ENCODE measurements around the gene USP49.

DNA sequence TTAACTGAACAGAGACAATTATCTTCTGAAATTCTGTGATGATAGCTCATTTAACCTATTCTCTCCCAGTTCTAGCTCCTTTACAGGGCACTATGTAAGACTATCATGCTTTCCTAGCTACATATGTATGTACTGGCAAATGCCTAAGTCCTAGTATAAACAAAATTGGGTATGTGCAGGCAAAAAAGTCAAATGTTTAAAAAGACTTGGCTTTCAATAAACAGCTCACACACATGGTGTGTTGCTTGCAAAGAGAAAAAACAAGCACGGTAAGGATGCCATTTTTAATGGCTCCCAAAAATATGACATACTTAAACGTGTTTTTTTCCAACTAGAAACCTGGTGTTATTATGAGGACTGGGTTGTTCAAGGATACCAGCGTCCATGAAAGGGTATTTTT lies 62.9 kb downstream of the USP49 start:
- no peak for TF ChIP-seq CTCF (conservative IDR thresholded peaks at IDR 0.05; ENCODE audit: low read length)
- TF ChIP-seq EZH2phosphoT487 (IDR thresholded peaks at IDR 0.05; ENCODE audit: borderline replicate concordance) = no peak

Measured in Loucy (cell line).